22Rv1 (cell line): Measurements from ENCODE around the gene TNS3.

Experiments used
- H3K27ac ChIP-seq: fragments of 450-650 bp; 2 replicates; pipeline ENCODE4 v1.5.1; 2017
- CTCF ChIP-seq: fragments of 450-650 bp; IDR thresholded peaks from 2 replicates; pipeline ENCODE4 v1.5.1; 2017; ENCODE audit warnings: mild to moderate bottlenecking
- ZFX ChIP-seq: fragments of 450-650 bp; IDR thresholded peaks from 2 replicates; pipeline ENCODE4 v1.6.1; 2017; ENCODE audit warnings: antibody characterized with exemption, borderline replicate concordance

TNS3 gene

DNA sequence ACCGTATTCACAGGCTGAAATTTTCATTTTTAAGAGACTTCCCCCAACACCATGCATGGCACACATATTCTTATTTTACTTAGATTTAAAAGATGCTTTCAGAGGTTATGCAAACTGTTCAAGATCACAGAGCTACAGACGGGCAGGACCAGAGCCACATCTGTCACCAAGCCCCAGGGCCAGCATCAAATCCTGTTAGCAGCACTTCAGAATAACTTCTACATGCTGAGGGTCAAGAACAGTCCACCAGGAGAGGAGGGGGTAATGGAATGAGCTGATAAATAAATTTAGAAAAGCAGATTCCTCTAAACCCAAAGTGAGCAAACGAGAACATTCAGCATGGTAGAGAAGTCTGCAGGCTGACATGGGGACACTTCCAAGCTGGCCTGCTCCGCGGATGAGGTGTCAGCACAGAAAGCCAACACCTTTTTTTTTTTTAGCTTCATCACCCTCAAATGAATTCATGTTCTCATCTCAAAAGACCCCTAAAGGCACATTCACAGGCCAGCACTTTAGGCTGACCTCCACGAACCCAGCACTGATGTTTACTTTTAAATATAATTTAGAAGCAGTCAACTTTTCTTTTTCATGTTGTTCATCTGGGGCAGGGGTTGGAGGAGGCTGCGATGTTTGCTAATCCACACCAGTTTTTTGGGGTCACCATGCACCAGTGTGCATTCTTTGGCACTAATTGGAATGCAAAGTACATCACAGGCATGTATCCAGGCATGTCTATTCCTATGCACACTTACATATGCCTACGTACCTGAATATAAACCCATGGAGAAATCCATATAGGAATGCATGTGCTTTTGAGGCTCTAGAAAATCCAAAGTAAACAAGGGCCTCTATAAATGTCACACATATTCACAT lies 249.0 kb downstream of the TNS3 start:
- H3K27ac ChIP-seq: no peak overlapping the region
- TF ChIP-seq CTCF: no peak

DNA sequence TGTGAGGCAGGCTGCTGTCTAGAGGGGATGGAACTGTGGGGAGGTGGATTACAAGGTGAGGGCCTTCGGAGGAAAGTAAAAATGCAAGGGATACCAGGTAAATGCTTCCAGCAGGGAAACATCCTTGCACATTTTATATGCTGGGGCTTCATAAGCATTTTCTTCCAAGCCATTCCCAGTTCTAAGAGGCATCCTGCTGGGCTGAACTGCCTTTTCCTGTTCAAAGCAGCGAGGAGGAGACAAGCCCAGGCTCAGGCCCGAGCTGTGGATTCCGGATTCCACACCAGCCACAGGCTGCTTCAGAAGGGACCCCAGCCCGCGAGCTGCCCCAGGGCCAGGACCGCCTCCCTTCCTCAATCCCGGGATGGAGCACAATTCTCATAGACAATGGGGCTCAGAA lies 249.7 kb downstream of the TNS3 start:
- H3K27ac ChIP-seq: no peak overlapping the region
- TF ChIP-seq CTCF (no peak), ZFX (no peak)

GRCh38 chr7:47331179-47331565 lies 250.7 kb downstream of the TNS3 start:
- no peak overlapping the region for H3K27ac ChIP-seq
- no peak for TF ChIP-seq CTCF
- no peak for TF ChIP-seq ZFX

DNA sequence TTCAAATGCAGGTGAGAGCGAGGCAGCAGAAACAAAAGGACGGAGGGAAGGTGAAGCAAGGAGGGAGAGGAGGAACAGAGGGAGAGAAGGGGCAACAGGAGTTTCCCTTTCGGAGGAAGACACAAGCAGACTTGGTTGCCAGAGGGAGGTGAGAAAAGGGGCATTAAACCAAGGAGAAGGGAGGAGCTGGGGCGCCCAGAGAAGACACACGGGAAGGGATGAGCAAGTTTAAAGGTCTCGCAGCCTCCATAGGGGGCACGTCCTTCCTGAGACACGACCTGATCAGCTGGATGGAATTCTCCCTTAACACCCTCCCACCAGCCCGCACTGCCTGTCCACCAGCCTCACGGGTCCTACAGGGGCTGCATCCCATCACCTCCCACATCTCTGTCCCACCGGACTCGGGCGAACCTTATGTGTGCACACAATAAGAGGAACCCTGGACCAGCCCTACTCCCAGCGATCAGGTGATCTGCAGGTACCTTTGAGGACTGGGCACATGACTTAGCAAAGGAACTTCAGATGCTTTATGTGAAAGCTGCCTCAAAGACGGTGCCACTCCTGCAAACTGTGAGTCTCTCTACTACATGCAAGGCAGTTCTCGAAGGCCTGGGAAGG lies 251.2 kb downstream of the TNS3 start:
- no peak for TF ChIP-seq ZFX
- TF ChIP-seq CTCF: no peak
- H3K27ac ChIP-seq: no peak overlapping the region

GRCh38 chr7:47330026-47330425 lies 251.9 kb downstream of the TNS3 start:
- TF ChIP-seq CTCF (no peak), ZFX (no peak)
- no peak overlapping the region for H3K27ac ChIP-seq

- TF ChIP-seq ZFX: no peak
- TF ChIP-seq CTCF: no peak
- no peak overlapping the region for H3K27ac ChIP-seq
Measured at GRCh38 chr7:47329320-47329926, 252.5 kb downstream of the TNS3 start.
